Transverse colon (tissue), 4 donors: ENCODE measurements around the gene MYOF.

ENCODE experiments used
- POLR2A ChIP-seq: fragments of 450-650 bp; IDR thresholded peaks from one replicate; pipeline ENCODE4 v1.6.1; 2016; ENCODE audit warnings: antibody characterized with exemption, mild to moderate bottlenecking, moderate library complexity
- POLR2AphosphoS5 ChIP-seq, 3 donors: sonication (generic); formaldehyde crosslinking; IDR thresholded peaks; one replicate each; pipeline ENCODE4 v1.6.1; 2016; ENCODE audit warnings: antibody characterized with exemption in 3 of 3
- TF ChIP-seq, protein P1 (sequence below), 5 experiments: fragments of 200-600 bp in 3 of 5; fragments of 450-650 bp in 2 of 5; sonication (generic) in 3 of 5; IDR thresholded peaks; 1 replicate in 2 of 5; 2 replicates in 3 of 5; pipeline ENCODE4 v1.5.1; 2016 to 2017; ENCODE audit warnings: antibody characterized with exemption in 5 of 5, inconsistent platforms in 3 of 5, mild to moderate bottlenecking in 2 of 5, moderate library complexity in 1 of 5

DNA sequence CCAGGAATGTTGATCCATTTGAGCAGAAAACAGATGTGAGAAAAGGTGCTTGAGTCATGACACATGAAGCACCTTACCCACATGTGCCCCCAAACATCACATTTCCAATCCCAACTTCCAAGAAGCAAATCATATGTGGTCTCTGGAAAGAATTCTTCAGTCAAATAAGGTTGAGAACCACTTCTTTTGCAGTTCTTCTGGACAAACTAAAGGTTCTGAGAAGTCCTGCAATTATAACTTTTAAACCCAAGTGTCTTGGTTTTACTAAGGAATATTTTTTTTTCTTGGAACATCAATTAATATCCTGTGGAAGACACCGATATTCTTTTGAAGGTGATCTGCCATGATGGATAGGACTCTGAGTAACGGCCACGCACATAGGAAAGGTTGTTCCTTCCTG lies 151.3 kb downstream of the MYOF start:
- TF ChIP-seq, protein P1, sequence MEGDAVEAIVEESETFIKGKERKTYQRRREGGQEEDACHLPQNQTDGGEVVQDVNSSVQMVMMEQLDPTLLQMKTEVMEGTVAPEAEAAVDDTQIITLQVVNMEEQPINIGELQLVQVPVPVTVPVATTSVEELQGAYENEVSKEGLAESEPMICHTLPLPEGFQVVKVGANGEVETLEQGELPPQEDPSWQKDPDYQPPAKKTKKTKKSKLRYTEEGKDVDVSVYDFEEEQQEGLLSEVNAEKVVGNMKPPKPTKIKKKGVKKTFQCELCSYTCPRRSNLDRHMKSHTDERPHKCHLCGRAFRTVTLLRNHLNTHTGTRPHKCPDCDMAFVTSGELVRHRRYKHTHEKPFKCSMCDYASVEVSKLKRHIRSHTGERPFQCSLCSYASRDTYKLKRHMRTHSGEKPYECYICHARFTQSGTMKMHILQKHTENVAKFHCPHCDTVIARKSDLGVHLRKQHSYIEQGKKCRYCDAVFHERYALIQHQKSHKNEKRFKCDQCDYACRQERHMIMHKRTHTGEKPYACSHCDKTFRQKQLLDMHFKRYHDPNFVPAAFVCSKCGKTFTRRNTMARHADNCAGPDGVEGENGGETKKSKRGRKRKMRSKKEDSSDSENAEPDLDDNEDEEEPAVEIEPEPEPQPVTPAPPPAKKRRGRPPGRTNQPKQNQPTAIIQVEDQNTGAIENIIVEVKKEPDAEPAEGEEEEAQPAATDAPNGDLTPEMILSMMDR (IDR thresholded peaks at IDR 0.05) = no peak
- no peak for TF ChIP-seq POLR2AphosphoS5 (IDR thresholded peaks at IDR 0.05)
- no peak for TF ChIP-seq POLR2A
